Mammary epithelial cell (primary cell): Measurements from ENCODE around the gene BMP2.

ENCODE experiments used
- CTCF ChIP-seq, 2 donors: IDR thresholded peaks in 1 of 2; conservative IDR thresholded peaks in 1 of 2; 2 replicates each; pipeline ENCODE4 v1.5.1; 2011 to 2012; ENCODE audit warnings: inconsistent platforms in 2 of 2, low read length in 2 of 2, mild to moderate bottlenecking in 2 of 2, control low read depth in 1 of 2, low read depth in 1 of 2; ENCODE audit not compliant: insufficient read depth in 1 of 2; ENCODE audit errors: extremely low read depth in 1 of 2
- EZH2 ChIP-seq: IDR thresholded peaks from 2 replicates; pipeline ENCODE4 v1.6.1; 2012; ENCODE audit warnings: low read length, inconsistent platforms, borderline replicate concordance

- TF ChIP-seq CTCF (conservative IDR thresholded peaks at IDR 0.05 in 1 of 2, IDR thresholded peaks at IDR 0.05 in 1 of 2; ENCODE audit: extremely low read depth in 1 of 2, insufficient read depth in 1 of 2, low read depth in 1 of 2, low read length in 2 of 2) (no peak), EZH2 (no peak)
Measured at GRCh38 chr20:6735942-6736845, 31.3 kb upstream of the BMP2 start.
